Ovary (tissue), 3 donors: ENCODE data around the gene CITED4.
A peak's percentile ranks its signal among the peaks of the same experiment; 100 is the strongest.

Source experiments
- CTCF ChIP-seq, 3 donors: fragments of 450-650 bp in 2 of 3; fragments of 200-600 bp in 1 of 3; IDR thresholded peaks; one replicate each; pipeline versions ENCODE4 v1.5.1 to v1.8.0; 2016 to 2022; ENCODE audit warnings: antibody characterized with exemption in 3 of 3, mild to moderate bottlenecking in 1 of 3
- POLR2A ChIP-seq: fragments of 450-650 bp; IDR thresholded peaks from one replicate; pipeline ENCODE4 v1.6.1; 2017; ENCODE audit warnings: antibody characterized with exemption, mild to moderate bottlenecking, moderate library complexity
- donor health status: DM: no; HTN: no; CAD: no.

- TF ChIP-seq POLR2A (peak; percentile 14), CTCF (IDR thresholded peaks at IDR 0.05) (peak in 1 of 3 donors; percentile 1)
These were observed 749 bp downstream of the CITED4 start for GRCh38 chr1:40861224-40862003.
